ENCODE data around the gene ASCL3.

- TF ChIP-seq CTCF (IDR thresholded peaks at IDR 0.05) (no peak), POLR2A (IDR thresholded peaks at IDR 0.05) (no peak)
These were observed 16.8 kb upstream of the ASCL3 start for GRCh38 chr11:8959546-8960166.
